Tibial nerve (tissue), 4 donors: ENCODE measurements around the gene KL. TPM values are rescaled to one million over a fixed set of nuclear protein-coding genes. Genes with fewer than 3 reads are reported as not detected.

Source experiments
- DNase-seq, 2 donors: peaks; one replicate each; pipeline ENCODE4 v3.0.0-alpha.2; 2019; ENCODE audit warnings: low spot score in 2 of 2
- H3K27ac ChIP-seq, 4 donors: fragments of 200-600 bp; sonication (generic) in 3 of 4; one replicate each; pipeline ENCODE4 v1.5.1; 2017 to 2019; ENCODE audit warnings: mild to moderate bottlenecking in 1 of 4
- H3K27me3 ChIP-seq, 2 donors: fragments of 200-600 bp; sonication (generic) in 1 of 2; one replicate each; pipeline versions ENCODE4 v1.5.1 to v1.6.0; 2017 to 2019
- H3K36me3 ChIP-seq, 3 donors: fragments of 200-600 bp; sonication (generic); one replicate each; pipeline ENCODE4 v1.5.1; 2018 to 2019
- H3K4me1 ChIP-seq, 4 donors: fragments of 200-600 bp; sonication (generic) in 3 of 4; one replicate each; pipeline ENCODE4 v1.5.1; 2017 to 2019
- H3K4me3 ChIP-seq, 4 donors: fragments of 200-600 bp; sonication (generic) in 3 of 4; one replicate each; pipeline ENCODE4 v1.5.1; 2017 to 2019; ENCODE audit warnings: mild to moderate bottlenecking in 1 of 4, moderate library complexity in 1 of 4
- H3K9me3 ChIP-seq, 4 donors: fragments of 200-600 bp; sonication (generic) in 3 of 4; one replicate each; pipeline ENCODE4 v1.5.1; 2017 to 2019
- CTCF ChIP-seq, 5 experiments: fragments of 200-600 bp in 3 of 5; fragments of 450-650 bp in 2 of 5; sonication (generic) in 3 of 5; IDR thresholded peaks; one replicate each; pipeline ENCODE4 v1.5.1; 2016 to 2019; ENCODE audit warnings: antibody characterized with exemption in 5 of 5, mild to moderate bottlenecking in 3 of 5, moderate library complexity in 2 of 5
- EP300 ChIP-seq, 2 donors: sonication (generic); formaldehyde crosslinking; IDR thresholded peaks; one replicate each; pipeline ENCODE4 v1.6.1; 2017; ENCODE audit warnings: antibody characterized with exemption in 2 of 2, mild to moderate bottlenecking in 1 of 2
- POLR2A ChIP-seq, 2 donors: fragments of 450-650 bp; IDR thresholded peaks; one replicate each; pipeline ENCODE4 v1.6.1; 2017; ENCODE audit warnings: antibody characterized with exemption in 2 of 2, mild to moderate bottlenecking in 2 of 2, moderate library complexity in 2 of 2
- WGBS, 2 donors: methylation state at CpG; one replicate each; pipeline ENCODE4 v1.1.5; 2018; 5-methylcytosine and 5-hydroxymethylcytosine counted together
- total RNA-seq, 4 donors: library from RNA; depleted of rRNA; stranded (reverse); fragments of >200 nt; gene quantifications; one replicate each; pipeline ENCODE4 v1.1.0, GENCODE V29; 2016

Gene KL
- total RNA-seq, 4 donors from 2014 or later, result 5.1 to 7.3 (median 6.9) TPM

- Histone ChIP-seq H3K4me3 (no peak overlapping the region), H3K4me1 (peaks cover 0 to 75% (median 40%) of the 10 kb centered on the region in 4 donors), H3K9me3 (no peaks in the 10 kb centered on the region), H3K27ac (peak overlapping the region in 2 of 4 donors; percentile 79 to 81), H3K27me3 (no peaks in the 10 kb centered on the region), H3K36me3 (peaks cover 0 to 72% (median 0%) of the 10 kb centered on the region in 3 donors)
- TF ChIP-seq CTCF (IDR thresholded peaks at IDR 0.05), result no peak
- no peak for TF ChIP-seq POLR2A (IDR thresholded peaks at IDR 0.05)
- TF ChIP-seq EP300 (IDR thresholded peaks at IDR 0.05), result no peak
- WGBS, 2 donors, result 45 to 46% methylated on average over 12 of the region's 12 CpGs
- no peak for DNase-seq
Measured at GRCh38 chr13:33112766-33113165, 96.5 kb downstream of the KL start.

- peaks cover 0 to 72% (median 0%) of the 10 kb centered on the region in 3 donors for H3K36me3 ChIP-seq
- DNase-seq, result no peak
- no peaks in the 10 kb centered on the region for H3K27me3 ChIP-seq
- H3K4me1 ChIP-seq, result peaks cover 0 to 68% (median 39%) of the 10 kb centered on the region in 4 donors
- no peak overlapping the region for H3K27ac ChIP-seq
- WGBS, 2 donors, result 63 to 80% methylated on average over 5 of the region's 5 CpGs
- no peak for TF ChIP-seq CTCF (IDR thresholded peaks at IDR 0.05)
- TF ChIP-seq POLR2A (IDR thresholded peaks at IDR 0.05), result no peak
- no peak for TF ChIP-seq EP300 (IDR thresholded peaks at IDR 0.05)
- H3K9me3 ChIP-seq, result no peaks in the 10 kb centered on the region
- no peak overlapping the region for H3K4me3 ChIP-seq
Measured at GRCh38 chr13:33114146-33114545, 97.9 kb downstream of the KL start.

- H3K27ac ChIP-seq, result peak overlapping the region in 1 of 4 donors; percentile 10
- peaks cover 0 to 65% (median 29%) of the 10 kb centered on the region in 4 donors for H3K4me1 ChIP-seq
- no peak overlapping the region for H3K4me3 ChIP-seq
- 86 to 91% methylated on average over 2 of the region's 2 CpGs for WGBS, 2 donors
- TF ChIP-seq EP300 (IDR thresholded peaks at IDR 0.05), result no peak
- TF ChIP-seq POLR2A (IDR thresholded peaks at IDR 0.05), result no peak
- no peak for TF ChIP-seq CTCF (IDR thresholded peaks at IDR 0.05)
- H3K36me3 ChIP-seq, result peaks cover 0 to 72% (median 0%) of the 10 kb centered on the region in 3 donors
- DNase-seq, result no peak
- H3K27me3 ChIP-seq, result no peaks in the 10 kb centered on the region
- H3K9me3 ChIP-seq, result no peaks in the 10 kb centered on the region
Measured at GRCh38 chr13:33115274-33115673, 99.1 kb downstream of the KL start.
